K562 (cell line): Measurements from ENCODE around the gene PRRC2A. TPM values are rescaled to one million over a fixed set of nuclear protein-coding genes. Genes with fewer than 3 reads are reported as not detected.

ENCODE experiments used
- AFF4 ChIP-seq: sonication (generic); formaldehyde crosslinking; IDR thresholded peaks from 2 replicates; pipeline ENCODE4 v1.8.0; 2023; ENCODE audit warnings: mild to moderate bottlenecking, missing genetic modification reagents
- BDP1 ChIP-seq: IDR thresholded peaks from 3 replicates; pipeline ENCODE4 v1.6.1; 2011; ENCODE audit not compliant: insufficient read length, insufficient read depth
- CEBPG ChIP-seq, 3 experiments: fragments of 200-800 bp in 1 of 3; sonication (Bioruptor generic) in 1 of 3; sonication (generic) in 1 of 3; formaldehyde crosslinking in 1 of 3; IDR thresholded peaks in 2 of 3; conservative IDR thresholded peaks in 1 of 3; 2 replicates each; pipeline versions ENCODE4 v1.6.1 to v1.8.0; 2016 to 2022; ENCODE audit warnings: missing compliant biosample characterization in 2 of 3, missing genetic modification characterization in 2 of 3, mild to moderate bottlenecking in 1 of 3, missing genetic modification reagents in 1 of 3
- DACH1 ChIP-seq: fragments of 450-650 bp; IDR thresholded peaks from 2 replicates; pipeline ENCODE4 v1.6.1; 2018; ENCODE audit not compliant: partially characterized antibody
- EP400 ChIP-seq: fragments of 450-650 bp; IDR thresholded peaks from 2 replicates; pipeline ENCODE4 v1.6.1; 2017; ENCODE audit warnings: antibody characterized with exemption, mild to moderate bottlenecking, moderate library complexity
- ERF ChIP-seq: fragments of 450-650 bp; formaldehyde crosslinking; IDR thresholded peaks from 2 replicates; pipeline ENCODE4 v1.4.0; 2020; ENCODE audit warnings: mild to moderate bottlenecking, mixed read lengths
- ESRRA ChIP-seq: fragments of 450-650 bp; IDR thresholded peaks from 2 replicates; pipeline ENCODE4 v1.6.1; 2014; ENCODE audit warnings: low read depth, mild to moderate bottlenecking, moderate library complexity, borderline replicate concordance
- FUS ChIP-seq: fragments of 200-400 bp; formaldehyde crosslinking; optimal IDR thresholded peaks from 2 replicates; pipeline ENCODE3; 2017; ENCODE audit warnings: low read depth, low read length
- KDM5B ChIP-seq: fragments of 200-600 bp; sonication (generic); IDR thresholded peaks from 2 replicates; pipeline ENCODE4 v1.6.1; 2012; ENCODE audit warnings: low read depth, mild to moderate bottlenecking, moderate library complexity, low read length, control low read depth, inconsistent platforms; ENCODE audit not compliant: insufficient replicate concordance
- NR2C1 ChIP-seq, 2 experiments: fragments of 450-650 bp; IDR thresholded peaks; 2 replicates each; pipeline ENCODE4 v1.6.1; 2017; ENCODE audit warnings: mild to moderate bottlenecking in 2 of 2, antibody characterized with exemption in 1 of 2, inconsistent platforms in 1 of 2, missing compliant biosample characterization in 1 of 2, missing genetic modification characterization in 1 of 2
- SLC30A9 ChIP-seq: fragments of 250-450 bp; sonication (Bioruptor Pico); IDR thresholded peaks from 2 replicates; pipeline ENCODE4 v1.8.0; 2022; ENCODE audit warnings: mild to moderate bottlenecking, moderate library complexity
- SMC3 ChIP-seq: conservative IDR thresholded peaks from 2 replicates; pipeline ENCODE4 v1.6.1; 2011; ENCODE audit warnings: low read depth, low read length, improper control_type of control experiment; ENCODE audit not compliant: insufficient read depth
- STAT6 ChIP-seq: sonication (generic); formaldehyde crosslinking; IDR thresholded peaks from 2 replicates; pipeline ENCODE4 v1.8.1; 2023; ENCODE audit warnings: mild to moderate bottlenecking, missing genetic modification reagents
- TBP ChIP-seq: optimal IDR thresholded peaks from 2 replicates; pipeline ENCODE3; 2011; ENCODE audit warnings: low read depth, low read length, improper control_type of control experiment
- TEAD1 ChIP-seq, 2 experiments: fragments of 450-650 bp in 1 of 2; sonication (generic) in 1 of 2; formaldehyde crosslinking; IDR thresholded peaks; 2 replicates each; pipeline versions ENCODE4 v1.4.0 to v1.8.0; 2020 to 2022; ENCODE audit warnings: mild to moderate bottlenecking in 2 of 2, missing genetic modification reagents in 1 of 2
- ZNF197 ChIP-seq: fragments of 200-800 bp; sonication (Bioruptor generic); IDR thresholded peaks from 2 replicates; pipeline ENCODE4 v1.6.1; 2016; ENCODE audit warnings: low read depth, missing genetic modification characterization, missing compliant biosample characterization
- ZNF347 ChIP-seq: fragments of 450-650 bp; formaldehyde crosslinking; IDR thresholded peaks from 2 replicates; pipeline ENCODE4 v1.4.0; 2020; ENCODE audit warnings: low read depth, mild to moderate bottlenecking, moderate library complexity
- ZNF354B ChIP-seq: fragments of 250-450 bp; sonication (Bioruptor Pico); IDR thresholded peaks from 2 replicates; pipeline ENCODE4 v1.4.0; 2020
- polyA plus RNA-seq, 8 experiments: library from polyadenylated mRNA; depleted of rRNA in 4 of 8; stranded (reverse) in 5 of 8; unstranded in 3 of 8; fragments of >200 nt; fragmentation: Nextera tagmentation in 2 of 8; fragmentation: Illumina TruSeq in 1 of 8; extraction: Ambion mirVana in 2 of 8; extraction: Trizol in 1 of 8; gene quantifications; 2 replicates each; pipeline versions ENCODE4 v1.2.1 to v1.2.3, GENCODE V29; 2011 to 2014; ENCODE audit warnings: inconsistent platforms in 1 of 8, missing spikeins in 1 of 8
- total RNA-seq, 7 experiments: library from RNA; depleted of rRNA in 6 of 7; stranded (reverse); fragments of >200 nt in 6 of 7; fragmentation: Illumina TruSeq in 2 of 7; extraction: Trizol in 2 of 7; gene quantifications; 2 replicates each; pipeline versions ENCODE4 v1.2.1 to v1.2.3, GENCODE V29; 2011 to 2021; ENCODE audit warnings: low replicate concordance in 1 of 7
- TF ChIP-seq, protein P1 (sequence below): fragments of 450-650 bp; IDR thresholded peaks from 2 replicates; pipeline ENCODE4 v1.6.1; 2018; ENCODE audit warnings: mild to moderate bottlenecking, low read depth; ENCODE audit not compliant: partially characterized antibody

PRRC2A gene
- total and polyA plus RNA-seq, 9 of the 15 experiments (the other 6 are each of a cell fraction or from before 2014, with no cell fraction given): 1.0 to 332 (median 63.0) TPM

- peak in 1 of 2 experiments; percentile 49; a peak in 2 of 4 replicates for TF ChIP-seq TEAD1 (CRISPR knock-in tag; IDR thresholded peaks at IDR 0.05)
- no peak for TF ChIP-seq STAT6 (CRISPR knock-in tag)
- no peak for TF ChIP-seq BDP1
- TF ChIP-seq TBP: peak; percentile 95
- TF ChIP-seq ZNF354B (CRISPR knock-in tag): no peak
- TF ChIP-seq ZNF347 (CRISPR knock-in tag): no peak
- TF ChIP-seq SMC3: 0 out of 2 replicates have a peak, but pooled peaks have one; percentile 7
- TF ChIP-seq KDM5B: peak; percentile 85
- peak; percentile 99 for TF ChIP-seq EP400
- peak; percentile 70; the same call in 1 of the 2 replicates for TF ChIP-seq ZNF197 (CRISPR knock-in tag)
- TF ChIP-seq, protein P1, sequence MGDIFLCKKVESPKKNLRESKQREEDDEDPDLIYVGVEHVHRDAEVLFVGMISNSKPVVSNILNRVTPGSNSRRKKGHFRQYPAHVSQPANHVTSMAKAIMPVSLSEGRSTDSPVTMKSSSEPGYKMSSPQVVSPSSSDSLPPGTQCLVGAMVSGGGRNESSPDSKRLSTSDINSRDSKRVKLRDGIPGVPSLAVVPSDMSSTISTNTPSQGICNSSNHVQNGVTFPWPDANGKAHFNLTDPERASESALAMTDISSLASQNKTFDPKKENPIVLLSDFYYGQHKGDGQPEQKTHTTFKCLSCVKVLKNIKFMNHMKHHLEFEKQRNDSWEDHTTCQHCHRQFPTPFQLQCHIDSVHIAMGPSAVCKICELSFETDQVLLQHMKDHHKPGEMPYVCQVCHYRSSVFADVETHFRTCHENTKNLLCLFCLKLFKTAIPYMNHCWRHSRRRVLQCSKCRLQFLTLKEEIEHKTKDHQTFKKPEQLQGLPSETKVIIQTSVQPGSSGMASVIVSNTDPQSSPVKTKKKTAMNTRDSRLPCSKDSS: no peak
- TF ChIP-seq ERF: 0 out of 2 replicates have a peak, but pooled peaks have one; percentile 33
- TF ChIP-seq ESRRA: no peak
- peak; percentile 59 for TF ChIP-seq FUS
- TF ChIP-seq DACH1: peak; percentile 31
- no peak for TF ChIP-seq SLC30A9 (CRISPR knock-in tag)
- TF ChIP-seq NR2C1 (IDR thresholded peaks at IDR 0.05): peak; percentile 52
- peak; percentile 60; the same call in 1 of the 2 replicates for TF ChIP-seq NR2C1 (tag; IDR thresholded peaks at IDR 0.05)
- peak; percentile 95 for TF ChIP-seq AFF4 (CRISPR knock-in tag)
- TF ChIP-seq CEBPG (CRISPR knock-in tag; IDR thresholded peaks at IDR 0.05): no peak
- TF ChIP-seq CEBPG (tag; conservative IDR thresholded peaks at IDR 0.05 in 1 of 2, IDR thresholded peaks at IDR 0.05 in 1 of 2): no peak
These were observed at the start of gene PRRC2A (continued) for GRCh38 chr6:31620586-31621319.
